Breast epithelium (tissue), 3 donors: ENCODE measurements around the gene ACLY.

Experiments used
- POLR2A ChIP-seq: fragments of 450-650 bp; IDR thresholded peaks from one replicate; pipeline ENCODE4 v1.6.1; 2016; ENCODE audit warnings: antibody characterized with exemption, mild to moderate bottlenecking, moderate library complexity
- TF ChIP-seq, protein P1 (sequence below), 3 donors: fragments of 450-650 bp; IDR thresholded peaks; one replicate each; pipeline ENCODE4 v1.5.1; 2016 to 2017; ENCODE audit warnings: antibody characterized with exemption in 3 of 3, mild to moderate bottlenecking in 3 of 3, moderate library complexity in 3 of 3

DNA sequence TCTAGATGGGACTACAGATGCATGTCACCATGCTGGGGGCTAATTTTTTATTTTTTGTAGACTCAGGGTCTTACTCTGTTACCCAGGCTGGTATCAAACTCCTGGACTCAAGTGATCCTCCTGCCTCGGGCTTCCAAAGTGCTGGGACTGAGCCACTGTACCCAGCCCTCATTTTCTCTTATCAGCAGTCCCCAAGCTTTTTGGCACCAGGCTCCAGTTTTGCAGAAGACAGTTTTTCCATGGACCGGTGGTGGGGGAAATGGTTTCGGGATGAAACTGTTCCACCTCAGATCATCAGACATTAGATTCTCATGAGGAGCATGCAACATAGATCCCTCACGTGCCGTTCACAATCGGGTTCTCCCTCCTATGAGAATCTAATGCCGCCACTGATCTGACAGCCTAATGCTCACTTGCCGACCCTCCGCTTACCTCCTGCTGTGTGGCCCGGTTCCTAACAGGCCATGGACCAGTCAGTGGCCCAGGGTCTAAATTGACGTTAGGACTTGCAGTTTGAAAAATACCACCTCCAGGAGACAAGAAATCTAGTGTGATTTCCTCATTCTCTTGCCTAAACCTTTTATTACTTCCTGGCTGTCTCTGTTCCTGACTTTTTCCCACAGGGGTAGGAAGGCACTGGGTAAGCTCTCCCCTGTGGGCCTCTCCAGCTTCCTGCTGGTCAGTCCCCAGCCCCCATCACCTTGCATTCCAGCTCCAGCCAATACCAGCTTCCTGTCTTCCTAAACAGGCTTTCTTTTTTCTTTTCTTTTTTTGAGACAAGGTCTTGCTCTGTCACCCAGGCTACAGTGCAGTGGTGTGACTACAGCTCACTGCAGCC lies 38.5 kb upstream of the ACLY start:
- no peak for TF ChIP-seq POLR2A
- TF ChIP-seq, protein P1, sequence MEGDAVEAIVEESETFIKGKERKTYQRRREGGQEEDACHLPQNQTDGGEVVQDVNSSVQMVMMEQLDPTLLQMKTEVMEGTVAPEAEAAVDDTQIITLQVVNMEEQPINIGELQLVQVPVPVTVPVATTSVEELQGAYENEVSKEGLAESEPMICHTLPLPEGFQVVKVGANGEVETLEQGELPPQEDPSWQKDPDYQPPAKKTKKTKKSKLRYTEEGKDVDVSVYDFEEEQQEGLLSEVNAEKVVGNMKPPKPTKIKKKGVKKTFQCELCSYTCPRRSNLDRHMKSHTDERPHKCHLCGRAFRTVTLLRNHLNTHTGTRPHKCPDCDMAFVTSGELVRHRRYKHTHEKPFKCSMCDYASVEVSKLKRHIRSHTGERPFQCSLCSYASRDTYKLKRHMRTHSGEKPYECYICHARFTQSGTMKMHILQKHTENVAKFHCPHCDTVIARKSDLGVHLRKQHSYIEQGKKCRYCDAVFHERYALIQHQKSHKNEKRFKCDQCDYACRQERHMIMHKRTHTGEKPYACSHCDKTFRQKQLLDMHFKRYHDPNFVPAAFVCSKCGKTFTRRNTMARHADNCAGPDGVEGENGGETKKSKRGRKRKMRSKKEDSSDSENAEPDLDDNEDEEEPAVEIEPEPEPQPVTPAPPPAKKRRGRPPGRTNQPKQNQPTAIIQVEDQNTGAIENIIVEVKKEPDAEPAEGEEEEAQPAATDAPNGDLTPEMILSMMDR (IDR thresholded peaks at IDR 0.05) = no peak
